Retinal pigment epithelial cell (primary cell): ENCODE data around the gene IGF2BP2.

Source experiments
- DNase-seq: peaks from one replicate; pipeline ENCODE4 v3.0.0-alpha.2; 2010; ENCODE audit warnings: low read depth
- H3K4me3 ChIP-seq: 2 replicates; pipeline ENCODE4 v1.5.1; 2011; ENCODE audit warnings: mild to moderate bottlenecking, low read length, control low read depth, moderate library complexity
- CTCF ChIP-seq: conservative IDR thresholded peaks from 2 replicates; pipeline ENCODE4 v1.5.1; 2011; ENCODE audit warnings: low read depth, low read length, control low read depth, inconsistent platforms

Gene IGF2BP2

GRCh38 chr3:185657691-185658503, 166.9 kb downstream of the IGF2BP2 start:
- H3K4me3 ChIP-seq, result no peak overlapping the region
- no peak for DNase-seq
- no peak for TF ChIP-seq CTCF

- no peak for DNase-seq
- no peak for TF ChIP-seq CTCF
- no peak overlapping the region for H3K4me3 ChIP-seq
These were observed 167.6 kb downstream of the IGF2BP2 start for GRCh38 chr3:185657211-185657610.

GRCh38 chr3:185656321-185656840, 168.5 kb downstream of the IGF2BP2 start:
- peak; percentile 86 for DNase-seq
- no peak for TF ChIP-seq CTCF
- H3K4me3 ChIP-seq, result no peak overlapping the region

GRCh38 chr3:185655426-185656320, 169.2 kb downstream of the IGF2BP2 start:
- H3K4me3 ChIP-seq, result no peak overlapping the region
- DNase-seq, result no peak
- TF ChIP-seq CTCF, result no peak

- TF ChIP-seq CTCF, result no peak
These were observed 170.1 kb downstream of the IGF2BP2 start for GRCh38 chr3:185654758-185655145.

GRCh38 chr3:185653949-185654757, 170.7 kb downstream of the IGF2BP2 start:
- DNase-seq, result no peak
- TF ChIP-seq CTCF, result no peak
- H3K4me3 ChIP-seq, result no peak overlapping the region

More at GRCh38 chr3:185654758-185655145, 170.1 kb downstream of the IGF2BP2 start:
- DNase-seq, result no peak
- H3K4me3 ChIP-seq, result no peak overlapping the region
